HG02973 (cell line): Measurements from ENCODE around the gene CNOT10.
A peak's percentile ranks its signal among the peaks of the same experiment; 100 is the strongest.
"Not testable (repeated sequence)": the region's sequence is repeated elsewhere in the genome, so short reads cannot be mapped to it uniquely, and the experiment has no call there.

Source experiments
- ATAC-seq: cut with Tn5 transposase; IDR thresholded peaks from one replicate; pipeline ENCODE4 v1.9.1; 2021; ENCODE audit warnings: moderate library complexity; ENCODE audit not compliant: unreplicated experiment

CNOT10 gene

DNA sequence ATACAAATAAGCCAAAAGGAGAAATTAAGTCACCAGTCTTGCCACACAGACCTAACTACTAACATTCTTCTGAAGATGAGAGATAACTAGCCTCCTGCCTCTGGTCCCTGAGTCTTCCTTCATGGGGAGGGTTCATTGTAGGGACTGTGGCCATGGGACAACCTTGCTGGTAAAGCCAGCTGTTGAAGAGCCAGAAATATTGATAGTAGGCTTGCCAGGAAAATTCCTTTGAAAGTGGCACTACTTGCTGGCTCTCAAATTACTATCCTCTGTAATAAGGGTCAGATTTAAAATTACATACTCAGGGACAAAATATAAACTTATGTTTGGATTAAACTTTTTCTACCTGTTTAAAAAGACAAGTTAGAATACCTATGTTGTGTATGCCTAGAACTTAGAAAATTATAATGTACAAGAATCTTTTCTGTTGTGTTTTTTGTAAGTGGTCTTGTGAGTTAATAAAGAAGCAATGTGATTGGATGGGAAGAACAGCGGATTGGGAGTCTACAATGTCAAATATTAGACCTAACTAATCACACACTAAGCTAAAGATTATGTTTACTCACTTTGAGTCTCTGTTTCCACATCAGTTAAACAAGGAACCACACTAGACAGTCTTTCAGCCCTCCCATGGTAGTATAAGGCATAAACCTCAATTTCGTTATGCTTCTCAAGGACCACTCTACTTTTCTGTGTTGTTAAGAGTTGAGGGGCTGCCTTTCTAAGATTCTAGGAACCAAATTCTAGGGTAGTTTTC lies 72.8 kb downstream of the CNOT10 start:
- no peak for ATAC-seq

DNA sequence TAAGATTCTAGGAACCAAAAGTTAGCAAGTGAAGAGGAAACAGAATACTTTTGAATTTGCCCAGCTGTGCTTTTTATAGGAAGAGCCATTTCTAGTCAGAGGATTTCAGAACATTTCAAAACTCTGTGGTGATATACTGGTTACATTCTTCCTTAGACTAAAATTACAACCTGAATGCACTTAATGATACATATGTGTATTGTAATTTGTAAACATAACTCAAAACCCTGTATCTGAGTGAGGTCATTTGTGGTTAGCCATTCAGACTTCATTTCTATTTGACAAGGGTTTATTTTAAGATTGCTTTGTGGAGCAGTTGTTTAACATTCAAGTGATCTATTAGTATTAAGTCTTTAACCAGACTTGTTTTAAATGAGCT lies 73.4 kb downstream of the CNOT10 start:
- ATAC-seq = no peak

DNA sequence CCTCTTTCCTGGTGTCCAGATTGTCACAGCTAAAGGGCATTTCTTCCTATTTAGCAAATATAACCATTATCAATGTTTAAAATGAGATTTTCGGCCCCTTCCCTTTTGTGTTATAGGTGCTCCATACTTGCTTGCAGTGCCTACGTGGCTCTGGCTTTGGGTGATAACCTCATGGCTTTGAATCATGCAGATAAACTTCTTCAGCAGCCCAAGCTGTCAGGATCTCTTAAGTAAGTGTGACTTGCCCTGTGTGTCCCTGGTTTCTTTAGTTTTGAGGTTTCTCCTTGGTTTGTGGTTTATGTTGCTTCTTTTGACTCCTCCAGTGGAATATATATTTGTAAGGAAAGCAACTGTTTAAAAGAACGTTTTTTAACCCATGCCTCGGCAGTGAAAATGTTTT lies 74.4 kb downstream of the CNOT10 start:
- ATAC-seq = no peak

DNA sequence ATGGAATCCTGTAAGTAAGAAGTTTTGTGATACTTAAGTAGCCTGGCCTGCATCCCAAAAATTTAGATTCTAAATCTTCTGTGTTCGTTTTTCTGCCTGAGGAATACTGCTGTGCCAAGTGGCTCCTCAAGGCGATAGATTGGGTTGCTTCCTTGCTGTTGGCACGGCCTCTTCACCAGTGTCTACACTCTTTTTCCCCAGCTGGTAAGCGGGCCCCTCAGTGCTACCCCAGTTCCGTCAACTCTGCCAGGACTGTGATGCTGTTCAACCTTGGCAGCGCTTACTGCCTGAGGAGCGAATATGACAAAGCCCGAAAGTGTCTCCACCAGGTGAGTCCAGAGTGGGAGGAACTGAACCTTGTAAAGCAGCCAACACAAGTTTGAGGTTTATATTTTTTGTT lies 79.5 kb downstream of the CNOT10 start:
- ATAC-seq = no peak

- ATAC-seq = no peak
Observed at GRCh38 chr3:32778389-32778788, 93.4 kb downstream of the CNOT10 start.

GRCh38 chr3:32780071-32780734 lies 95.2 kb downstream of the CNOT10 start:
- ATAC-seq = no peak

- peak; percentile 33 for ATAC-seq
Observed at GRCh38 chr3:32780735-32781210, 95.8 kb downstream of the CNOT10 start.

DNA sequence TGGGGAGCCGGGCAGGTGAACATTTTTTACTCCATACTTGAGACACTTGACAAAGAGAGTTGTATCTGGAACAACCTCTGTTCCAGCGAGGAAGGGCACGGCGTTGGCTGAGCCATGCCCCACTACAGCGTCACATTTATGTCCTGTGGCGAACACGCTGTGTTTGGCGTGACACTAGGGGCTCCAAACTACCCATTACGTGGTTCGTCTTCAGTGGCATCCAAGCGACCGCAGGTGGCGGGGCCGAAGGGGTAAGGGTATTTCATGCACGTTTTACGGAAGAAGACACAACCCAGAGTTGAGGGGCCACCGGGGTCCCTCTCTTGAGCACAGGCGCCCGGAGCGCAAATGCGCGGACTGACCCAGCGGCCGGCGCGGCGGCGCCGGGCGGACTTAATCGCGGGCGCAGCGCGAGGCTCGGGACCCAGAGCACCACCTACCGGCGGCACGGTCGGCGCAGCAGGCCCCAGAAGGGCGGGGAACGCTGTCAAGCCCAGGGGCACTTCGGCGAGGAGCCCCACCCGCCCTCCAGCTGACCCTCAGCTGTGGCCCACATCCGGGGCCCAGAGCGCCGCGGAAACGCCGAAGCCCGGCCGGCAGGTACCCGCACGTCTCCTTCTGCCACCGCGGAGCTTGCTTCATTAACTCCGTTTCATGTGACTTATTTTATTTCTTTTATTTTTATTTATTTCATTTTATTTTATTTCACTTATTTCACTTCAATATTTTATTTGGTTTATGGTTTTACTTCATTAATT lies 96.4 kb downstream of the CNOT10 start:
- ATAC-seq = peak; percentile 93

GRCh38 chr3:32781969-32782270 lies 96.9 kb downstream of the CNOT10 start:
- ATAC-seq = not testable (repeated sequence)

GRCh38 chr3:32782407-32782806 lies 97.4 kb downstream of the CNOT10 start:
- no peak for ATAC-seq

- no peak for ATAC-seq
Observed at GRCh38 chr3:32791833-32792232, 106.8 kb downstream of the CNOT10 start.

DNA sequence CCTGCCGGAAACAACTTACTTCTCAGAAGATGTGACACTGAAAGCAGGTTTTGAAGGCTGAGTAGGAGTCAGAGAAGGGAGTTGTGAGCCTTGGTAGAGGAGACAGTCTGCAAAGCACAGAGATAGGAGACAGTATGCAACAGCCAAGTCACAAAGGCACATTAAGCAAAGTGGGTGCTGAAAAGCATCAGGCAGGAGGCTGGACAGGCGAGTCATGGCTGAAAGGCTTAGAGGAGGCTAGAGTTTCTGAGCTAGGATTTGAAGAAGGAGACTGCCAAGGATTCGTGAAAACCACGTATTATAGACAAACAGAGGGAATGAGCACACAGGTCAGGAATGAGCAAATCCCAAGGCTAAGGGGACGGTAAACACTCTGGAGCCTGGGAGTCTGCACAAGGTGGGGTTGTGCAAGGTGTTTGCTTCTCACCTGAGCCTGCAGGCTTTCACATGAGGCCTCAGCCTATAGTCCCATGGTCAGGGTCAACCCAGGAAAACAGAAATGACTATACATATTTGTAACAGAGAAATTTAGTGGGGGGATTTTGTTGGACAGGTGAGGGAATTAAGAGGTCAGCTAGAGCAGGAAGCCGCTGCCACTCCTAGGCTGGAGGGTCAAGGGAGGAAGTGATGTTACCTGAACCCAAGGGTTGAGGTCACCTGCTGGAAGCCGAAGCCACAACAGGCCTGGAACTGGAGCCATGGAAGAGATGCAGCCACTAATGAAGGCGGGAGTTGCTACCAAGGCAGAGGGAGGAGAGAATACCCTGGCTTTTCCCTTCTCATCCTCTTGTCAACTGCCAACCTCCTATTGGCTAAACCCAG lies 109.7 kb downstream of the CNOT10 start:
- ATAC-seq = no peak

- not testable (repeated sequence) for ATAC-seq
Observed at GRCh38 chr3:32796384-32796950, 111.5 kb downstream of the CNOT10 start.

- no peak for ATAC-seq
Observed at GRCh38 chr3:32797776-32798175, 112.8 kb downstream of the CNOT10 start.

- not testable (repeated sequence) for ATAC-seq
Observed at GRCh38 chr3:32801440-32801839, 116.5 kb downstream of the CNOT10 start.

GRCh38 chr3:32813180-32813579 lies 128.2 kb downstream of the CNOT10 start:
- no peak for ATAC-seq

DNA sequence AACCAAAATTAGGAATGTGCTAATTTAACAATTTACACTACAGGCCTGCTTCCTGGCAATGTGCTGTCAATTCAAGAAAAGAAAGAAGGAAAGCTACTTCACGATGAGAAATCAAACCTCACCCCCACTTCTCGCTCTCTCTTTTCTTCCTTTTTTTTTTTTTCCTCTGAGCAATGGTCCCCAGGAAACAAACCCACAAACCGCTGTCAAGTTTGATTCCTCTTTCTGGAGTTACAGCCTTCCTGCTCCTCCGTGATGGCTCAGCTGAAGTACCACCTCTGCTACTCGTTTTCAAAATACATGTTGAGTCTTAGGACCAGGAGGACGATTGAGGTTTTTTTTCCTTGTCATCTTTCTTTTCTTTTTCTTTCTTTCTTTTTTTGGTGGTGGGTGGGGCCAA lies 129.4 kb downstream of the CNOT10 start:
- no peak for ATAC-seq

GRCh38 chr3:32815841-32816438 lies 131.0 kb downstream of the CNOT10 start:
- ATAC-seq = no peak

- no peak for ATAC-seq
Observed at GRCh38 chr3:32816439-32817256, 131.7 kb downstream of the CNOT10 start.

DNA sequence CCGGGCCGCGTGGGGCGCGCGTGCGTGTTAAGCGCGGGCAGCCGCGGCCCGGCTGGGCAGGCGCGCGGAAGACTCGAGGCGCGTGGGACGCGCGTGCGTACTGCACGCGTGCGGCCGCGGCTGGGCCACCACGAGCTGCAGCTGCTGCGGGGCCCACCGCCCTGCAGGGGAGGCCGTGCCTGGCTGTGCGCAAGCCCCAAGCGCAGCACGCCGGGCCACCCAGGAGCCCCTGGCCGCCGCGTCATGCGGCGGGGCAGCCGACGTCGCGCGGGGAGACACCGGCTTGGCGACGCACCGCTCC lies 132.2 kb downstream of the CNOT10 start:
- ATAC-seq = no peak
